ENCODE data around the gene CTDSPL. TPM values are rescaled to one million over a fixed set of nuclear protein-coding genes. Genes with fewer than 3 reads are reported as not detected.

The CTDSPL gene
- total RNA-seq, 1 experiment from 2014 or later = 124 TPM

DNA sequence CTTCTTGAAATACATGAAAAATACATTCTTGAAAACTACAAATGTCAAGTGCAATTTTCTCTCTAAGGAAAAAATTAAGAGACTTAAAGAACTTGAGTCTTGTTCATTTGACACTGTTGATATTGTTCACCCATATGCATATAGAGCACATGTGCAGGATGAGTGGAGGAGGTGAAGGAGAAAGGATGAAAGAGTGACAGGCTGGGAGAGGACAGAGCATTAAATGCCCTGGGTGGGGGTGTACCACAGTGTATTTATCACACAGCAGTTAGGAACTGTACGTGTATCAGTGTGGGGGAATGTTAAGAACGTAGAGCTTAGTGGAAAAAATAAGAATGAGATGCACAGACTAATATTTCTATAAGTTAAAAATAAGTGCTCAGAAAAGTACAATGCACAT lies 45.7 kb downstream of the CTDSPL start:
- no TSS peak for BruUV-seq (replicated peaks)
- H3K9me3 ChIP-seq (ENCODE audit: insufficient read depth, low read depth) = no peaks in the 10 kb centered on the region
- 0 out of 2 replicates have a peak, but pooled peaks cover 7% of the 10 kb centered on the region for H3K4me1 ChIP-seq (replicated peaks; ENCODE audit: insufficient read depth)
- POLR2A ChIA-PET (ENCODE audit: unreplicated experiment) = no interaction called here
- H2AFZ ChIP-seq = no peak overlapping the region
- no peaks in the 10 kb centered on the region for H4K20me1 ChIP-seq (ENCODE audit: insufficient read depth)
- CTCF ChIA-PET = no interaction called here
- no peak overlapping the region for H3K4me3 ChIP-seq
- H3K36me3 ChIP-seq (ENCODE audit: low read depth) = no peaks in the 10 kb centered on the region
- H3K4me2 ChIP-seq = no peak overlapping the region
- H3F3A ChIP-seq (ENCODE audit: insufficient read depth, low read depth) = no peaks in the 10 kb centered on the region
- peaks cover 38% of the 10 kb centered on the region; the same call in 1 of the 2 replicates for H3K79me2 ChIP-seq (ENCODE audit: low read depth)
- H3K9me2 ChIP-seq (ENCODE audit: insufficient read depth) = no peaks in the 10 kb centered on the region
- intact Hi-C loops (cut with micrococcal nuclease; ENCODE audit: unreplicated experiment) = no loop called here
- TF ChIP-seq, protein P1, sequence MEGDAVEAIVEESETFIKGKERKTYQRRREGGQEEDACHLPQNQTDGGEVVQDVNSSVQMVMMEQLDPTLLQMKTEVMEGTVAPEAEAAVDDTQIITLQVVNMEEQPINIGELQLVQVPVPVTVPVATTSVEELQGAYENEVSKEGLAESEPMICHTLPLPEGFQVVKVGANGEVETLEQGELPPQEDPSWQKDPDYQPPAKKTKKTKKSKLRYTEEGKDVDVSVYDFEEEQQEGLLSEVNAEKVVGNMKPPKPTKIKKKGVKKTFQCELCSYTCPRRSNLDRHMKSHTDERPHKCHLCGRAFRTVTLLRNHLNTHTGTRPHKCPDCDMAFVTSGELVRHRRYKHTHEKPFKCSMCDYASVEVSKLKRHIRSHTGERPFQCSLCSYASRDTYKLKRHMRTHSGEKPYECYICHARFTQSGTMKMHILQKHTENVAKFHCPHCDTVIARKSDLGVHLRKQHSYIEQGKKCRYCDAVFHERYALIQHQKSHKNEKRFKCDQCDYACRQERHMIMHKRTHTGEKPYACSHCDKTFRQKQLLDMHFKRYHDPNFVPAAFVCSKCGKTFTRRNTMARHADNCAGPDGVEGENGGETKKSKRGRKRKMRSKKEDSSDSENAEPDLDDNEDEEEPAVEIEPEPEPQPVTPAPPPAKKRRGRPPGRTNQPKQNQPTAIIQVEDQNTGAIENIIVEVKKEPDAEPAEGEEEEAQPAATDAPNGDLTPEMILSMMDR (conservative IDR thresholded peaks at IDR 0.05) = no peak
- no peak for TF ChIP-seq EZH2 (IDR thresholded peaks at IDR 0.05; ENCODE audit: low read depth)
- no peaks in the 10 kb centered on the region for H3K27me3 ChIP-seq (ENCODE audit: insufficient read depth, low read depth)
- no peak for DNase-seq
- H3K27ac ChIP-seq = no peak overlapping the region

DNA sequence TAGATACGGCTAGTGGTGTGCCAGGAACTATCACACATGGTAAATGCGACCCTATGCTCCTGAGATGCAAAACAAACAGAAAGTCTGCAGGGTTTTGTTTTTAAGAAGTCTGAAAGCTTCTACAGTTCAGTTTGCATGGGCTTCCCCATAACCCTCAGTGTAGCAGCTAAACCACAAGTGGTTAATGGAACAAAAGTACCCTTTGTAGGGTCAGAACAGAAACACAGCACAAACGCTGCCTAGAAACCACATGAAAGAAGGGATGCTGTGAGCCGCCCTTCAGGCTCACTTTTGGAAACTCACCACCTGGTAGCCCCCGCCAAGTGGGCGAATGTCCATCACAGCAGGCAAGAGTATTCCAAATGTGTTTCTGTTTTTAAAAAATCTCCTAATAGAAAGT lies 46.2 kb downstream of the CTDSPL start:
- Histone ChIP-seq H3F3A (ENCODE audit: insufficient read depth, low read depth) (no peaks in the 10 kb centered on the region), H3K4me1 (replicated peaks; ENCODE audit: insufficient read depth) (0 out of 2 replicates have a peak, but pooled peaks cover 7% of the 10 kb centered on the region), H3K79me2 (ENCODE audit: low read depth) (peaks cover 34% of the 10 kb centered on the region; the same call in 1 of the 2 replicates), H3K4me3 (no peak overlapping the region), H3K9me3 (ENCODE audit: insufficient read depth, low read depth) (no peaks in the 10 kb centered on the region), H3K27ac (no peak overlapping the region), H3K9me2 (ENCODE audit: insufficient read depth) (no peaks in the 10 kb centered on the region), H3K4me2 (no peak overlapping the region), H3K36me3 (ENCODE audit: low read depth) (no peaks in the 10 kb centered on the region), H4K20me1 (ENCODE audit: insufficient read depth) (no peaks in the 10 kb centered on the region), H2AFZ (no peak overlapping the region), H3K27me3 (ENCODE audit: insufficient read depth, low read depth) (no peaks in the 10 kb centered on the region)
- ChIA-PET CTCF (no interaction called here), POLR2A (ENCODE audit: unreplicated experiment) (no interaction called here)
- TF ChIP-seq, protein P1 (conservative IDR thresholded peaks at IDR 0.05) = no peak
- TF ChIP-seq EZH2 (IDR thresholded peaks at IDR 0.05; ENCODE audit: low read depth) = no peak
- BruUV-seq (replicated peaks) = no TSS peak
- intact Hi-C loops (cut with micrococcal nuclease; ENCODE audit: unreplicated experiment) = no loop called here
- no peak for DNase-seq

DNA sequence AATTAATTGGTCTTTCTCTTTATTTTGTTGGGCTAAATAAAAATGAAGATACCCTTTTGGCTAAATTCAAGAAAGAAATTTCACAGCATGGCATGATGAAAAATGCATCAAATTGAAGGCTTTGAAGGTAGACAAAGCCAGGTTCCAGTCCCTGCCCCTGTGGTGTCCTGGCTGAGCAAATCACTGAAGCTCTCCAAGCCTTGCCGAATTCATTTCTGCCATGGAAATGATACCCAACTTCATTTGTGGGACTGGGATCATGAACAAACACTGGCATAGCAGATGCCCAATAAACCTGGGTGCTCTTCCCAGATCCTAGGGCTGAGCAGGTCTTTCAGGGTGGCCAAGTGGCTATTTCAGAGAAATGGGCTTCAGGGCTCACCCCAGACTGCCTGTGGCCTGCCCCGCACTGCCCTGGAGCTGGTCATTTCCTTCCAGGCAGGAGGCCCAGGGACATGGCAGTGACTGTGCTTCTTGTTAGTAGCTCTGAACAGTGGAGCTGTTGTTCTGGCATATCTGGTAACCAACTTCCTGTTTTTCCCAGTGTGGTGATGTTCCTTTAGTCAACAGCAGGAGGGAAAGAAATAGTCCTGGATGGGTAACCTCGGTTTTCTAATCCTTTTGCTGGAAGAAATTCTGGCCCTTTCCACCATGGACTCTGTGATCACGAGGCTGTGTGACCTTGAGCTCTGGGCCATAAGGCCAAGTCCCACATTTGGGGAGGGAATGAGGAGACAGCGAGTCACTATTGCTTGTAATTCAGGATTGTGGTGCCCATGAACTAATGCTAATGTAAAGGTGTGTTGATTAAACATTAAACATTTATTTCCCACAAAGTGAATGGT lies 47.6 kb downstream of the CTDSPL start:
- POLR2A ChIA-PET (ENCODE audit: unreplicated experiment) = interaction anchor here (0.5 to 0.7 kb wide), 2 partner anchors 35 to 37 kb away, joined by 3 to 5 read pairs; no protein-coding TSS in a partner anchor
- Histone ChIP-seq H3K9me3 (ENCODE audit: insufficient read depth, low read depth) (no peaks in the 10 kb centered on the region), H3K4me3 (no peak overlapping the region), H3K9me2 (ENCODE audit: insufficient read depth) (no peaks in the 10 kb centered on the region), H3K27ac (no peak overlapping the region), H3K36me3 (ENCODE audit: low read depth) (no peaks in the 10 kb centered on the region; the same call in 1 of the 2 replicates), H3K4me2 (no peak overlapping the region), H4K20me1 (ENCODE audit: insufficient read depth) (no peaks in the 10 kb centered on the region), H3F3A (ENCODE audit: insufficient read depth, low read depth) (no peaks in the 10 kb centered on the region), H3K4me1 (replicated peaks; ENCODE audit: insufficient read depth) (0 out of 2 replicates have a peak, but pooled peaks cover 6% of the 10 kb centered on the region), H3K79me2 (ENCODE audit: low read depth) (peaks cover 33% of the 10 kb centered on the region; the same call in 1 of the 2 replicates), H3K27me3 (ENCODE audit: insufficient read depth, low read depth) (no peaks in the 10 kb centered on the region), H2AFZ (no peak overlapping the region)
- TF ChIP-seq, protein P1 (conservative IDR thresholded peaks at IDR 0.05) = no peak
- TF ChIP-seq EZH2 (IDR thresholded peaks at IDR 0.05; ENCODE audit: low read depth) = no peak
- no TSS peak for BruUV-seq (replicated peaks)
- intact Hi-C loops (cut with micrococcal nuclease; ENCODE audit: unreplicated experiment) = no loop called here
- DNase-seq = no peak
- CTCF ChIA-PET = no interaction called here

Data from PC-9 (cell line).